Hippocampal formation (tissue), 2 donors: ENCODE results near the gene PARP12.
"Not testable (repeated sequence)": the region's sequence is repeated elsewhere in the genome, so short reads cannot be mapped to it uniquely, and the experiment has no call there.

Experiments used
- DNase-seq, 2 donors: peaks; one replicate each; lab custom pipeline; 2025; lab: John Stamatoyannopoulos, UW

The PARP12 gene

GRCh38 chr7:140062528-140063299, at the start of gene PARP12:
Gene PARP12 (minus strand): TSS chr7:140062951. CDS start chr7:140062847, 104 bp downstream.
- DNase-seq, result peak in 1 of 2 donors; percentile 53

GRCh38 chr7:140108777-140109176, 46.0 kb upstream of the PARP12 start:
- DNase-seq, result not testable (repeated sequence)

GRCh38 chr7:140096459-140096858, 33.7 kb upstream of the PARP12 start:
- DNase-seq, result no peak

- DNase-seq, result no peak
These were observed 30.6 kb upstream of the PARP12 start for GRCh38 chr7:140093375-140093774.

GRCh38 chr7:140085447-140085846, 22.7 kb upstream of the PARP12 start:
- no peak for DNase-seq

GRCh38 chr7:140084972-140085371, 22.2 kb upstream of the PARP12 start:
- DNase-seq, result no peak

- DNase-seq, result no peak
These were observed 21.4 kb upstream of the PARP12 start for GRCh38 chr7:140084142-140084655.

GRCh38 chr7:140082770-140083169, 20.0 kb upstream of the PARP12 start:
- DNase-seq, result no peak

GRCh38 chr7:140081774-140082425, 19.1 kb upstream of the PARP12 start:
- DNase-seq, result no peak

- DNase-seq, result no peak
These were observed 18.2 kb upstream of the PARP12 start for GRCh38 chr7:140080919-140081318.

GRCh38 chr7:140079121-140079536, 16.4 kb upstream of the PARP12 start:
- DNase-seq, result no peak

- DNase-seq, result no peak
These were observed 15.6 kb upstream of the PARP12 start for GRCh38 chr7:140078392-140078791.

GRCh38 chr7:140074780-140075179, 12.0 kb upstream of the PARP12 start:
- DNase-seq, result no peak

GRCh38 chr7:140070546-140070945, 7.8 kb upstream of the PARP12 start:
- DNase-seq, result no peak

GRCh38 chr7:140069298-140069949, 6.7 kb upstream of the PARP12 start:
- no peak for DNase-seq

- no peak for DNase-seq
These were observed 5.3 kb upstream of the PARP12 start for GRCh38 chr7:140068033-140068432.

- DNase-seq, result no peak
These were observed 4.3 kb upstream of the PARP12 start for GRCh38 chr7:140067052-140067451.

- no peak for DNase-seq
These were observed 628 bp downstream of the PARP12 start for GRCh38 chr7:140062118-140062527.

GRCh38 chr7:140061607-140061930, 1.2 kb downstream of the PARP12 start:
- DNase-seq, result no peak

GRCh38 chr7:140060788-140061606, 1.8 kb downstream of the PARP12 start:
- DNase-seq, result no peak

GRCh38 chr7:140060243-140060630, 2.5 kb downstream of the PARP12 start:
- no peak for DNase-seq
